Progenitor cell of endocrine pancreas (in vitro differentiated cells): ENCODE data around the gene ECI2. TPM values are rescaled to one million over a fixed set of nuclear protein-coding genes. Genes with fewer than 3 reads are reported as not detected.
"Not testable (repeated sequence)": the region's sequence is repeated elsewhere in the genome, so short reads cannot be mapped to it uniquely, and the experiment has no call there.

Experiments
- DNase-seq: peaks from one replicate; pipeline ENCODE4 v3.0.0; 2021; ENCODE audit warnings: low spot score; ENCODE audit not compliant: unreplicated experiment
- H3K27ac Mint-ChIP-seq: 2 replicates; pipeline ENCODE4 v1.8.0; 2021; ENCODE audit warnings: mild to moderate bottlenecking, moderate library complexity, mixed read lengths
- H3K27me3 Mint-ChIP-seq: 2 replicates; pipeline ENCODE4 v1.8.0; 2021; ENCODE audit warnings: mixed read lengths
- H3K36me3 Mint-ChIP-seq: 2 replicates; pipeline ENCODE4 v1.8.0; 2022; ENCODE audit warnings: mixed read lengths; ENCODE audit not compliant: insufficient read depth
- H3K4me1 Mint-ChIP-seq: 2 replicates; pipeline ENCODE4 v1.8.0; 2021; ENCODE audit warnings: low read depth, mixed read lengths
- H3K4me3 Mint-ChIP-seq: 2 replicates; pipeline ENCODE4 v1.8.0; 2021; ENCODE audit warnings: low read depth, mild to moderate bottlenecking, moderate library complexity, mixed read lengths
- H3K9me3 Mint-ChIP-seq: 2 replicates; pipeline ENCODE4 v1.8.0; 2021; ENCODE audit warnings: low read depth, mixed read lengths
- total RNA-seq: library from RNA; stranded (reverse); gene quantifications from 2 replicates; pipeline ENCODE4 v1.2.1, GENCODE V29; 2021
- TF ChIP-seq, protein P1 (sequence below): fragments of 200-600 bp; sonication (generic); IDR thresholded peaks from one replicate; pipeline ENCODE4 v1.5.0; 2021; ENCODE audit warnings: antibody characterized with exemption, mild to moderate bottlenecking; ENCODE audit not compliant: unreplicated experiment

The ECI2 gene
- total RNA-seq, 1 donor from 2014 or later: 68.5 TPM

DNA sequence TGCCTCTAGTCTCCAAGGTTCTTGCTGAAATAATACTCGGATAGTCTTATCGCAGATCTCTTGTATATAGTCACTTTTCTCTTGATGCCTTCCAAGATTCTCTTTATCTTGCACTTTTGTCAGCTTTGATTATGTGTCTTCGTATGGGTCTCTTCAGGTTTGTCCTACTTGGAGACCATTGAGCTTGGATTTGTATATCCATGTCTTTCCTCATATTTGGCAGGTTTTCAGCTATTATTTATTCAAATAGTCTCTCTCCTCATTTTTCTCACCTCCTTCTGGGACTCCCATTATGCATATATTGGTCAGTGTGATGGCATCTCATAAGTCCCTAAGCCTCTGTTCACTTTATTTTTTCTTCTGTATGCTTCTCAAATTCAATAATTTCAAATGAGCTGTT, 23.0 kb downstream of the ECI2 start:
- H3K4me3 Mint-ChIP-seq: no peak overlapping the region
- H3K27ac Mint-ChIP-seq: no peak overlapping the region
- peaks cover 13% of the 10 kb centered on the region for H3K4me1 Mint-ChIP-seq
- peaks cover 18% of the 10 kb centered on the region for H3K36me3 Mint-ChIP-seq
- no peaks in the 10 kb centered on the region for H3K27me3 Mint-ChIP-seq
- H3K9me3 Mint-ChIP-seq: peaks cover 8% of the 10 kb centered on the region
- no peak for DNase-seq
- TF ChIP-seq, protein P1, sequence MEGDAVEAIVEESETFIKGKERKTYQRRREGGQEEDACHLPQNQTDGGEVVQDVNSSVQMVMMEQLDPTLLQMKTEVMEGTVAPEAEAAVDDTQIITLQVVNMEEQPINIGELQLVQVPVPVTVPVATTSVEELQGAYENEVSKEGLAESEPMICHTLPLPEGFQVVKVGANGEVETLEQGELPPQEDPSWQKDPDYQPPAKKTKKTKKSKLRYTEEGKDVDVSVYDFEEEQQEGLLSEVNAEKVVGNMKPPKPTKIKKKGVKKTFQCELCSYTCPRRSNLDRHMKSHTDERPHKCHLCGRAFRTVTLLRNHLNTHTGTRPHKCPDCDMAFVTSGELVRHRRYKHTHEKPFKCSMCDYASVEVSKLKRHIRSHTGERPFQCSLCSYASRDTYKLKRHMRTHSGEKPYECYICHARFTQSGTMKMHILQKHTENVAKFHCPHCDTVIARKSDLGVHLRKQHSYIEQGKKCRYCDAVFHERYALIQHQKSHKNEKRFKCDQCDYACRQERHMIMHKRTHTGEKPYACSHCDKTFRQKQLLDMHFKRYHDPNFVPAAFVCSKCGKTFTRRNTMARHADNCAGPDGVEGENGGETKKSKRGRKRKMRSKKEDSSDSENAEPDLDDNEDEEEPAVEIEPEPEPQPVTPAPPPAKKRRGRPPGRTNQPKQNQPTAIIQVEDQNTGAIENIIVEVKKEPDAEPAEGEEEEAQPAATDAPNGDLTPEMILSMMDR: no peak

DNA sequence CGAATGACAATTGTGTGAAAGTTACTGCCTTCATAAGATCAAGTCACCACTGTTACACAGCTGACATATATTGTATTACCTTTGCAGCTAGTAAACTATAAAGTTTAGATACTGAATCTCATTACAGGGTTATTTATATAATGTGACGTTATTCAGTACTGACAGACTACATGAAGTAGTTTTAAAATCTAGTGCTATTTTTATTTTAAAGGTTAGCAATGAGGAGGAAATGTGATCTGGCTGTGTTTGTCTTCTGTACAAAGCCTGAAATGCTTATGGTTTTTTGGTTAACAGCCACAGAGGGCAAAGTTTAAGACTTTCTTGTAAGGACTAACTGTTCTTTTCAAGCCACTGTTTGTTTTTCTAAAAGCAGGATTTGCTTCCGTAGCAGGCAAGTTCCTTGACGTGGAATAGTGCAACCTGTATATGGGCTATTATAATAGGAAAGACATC, 26.0 kb downstream of the ECI2 start:
- not testable (repeated sequence) for H3K36me3 Mint-ChIP-seq, H3K27ac Mint-ChIP-seq, H3K27me3 Mint-ChIP-seq, H3K9me3 Mint-ChIP-seq, H3K4me3 Mint-ChIP-seq, DNase-seq
- H3K4me1 Mint-ChIP-seq: peaks cover 28% of the 10 kb centered on the region

DNA sequence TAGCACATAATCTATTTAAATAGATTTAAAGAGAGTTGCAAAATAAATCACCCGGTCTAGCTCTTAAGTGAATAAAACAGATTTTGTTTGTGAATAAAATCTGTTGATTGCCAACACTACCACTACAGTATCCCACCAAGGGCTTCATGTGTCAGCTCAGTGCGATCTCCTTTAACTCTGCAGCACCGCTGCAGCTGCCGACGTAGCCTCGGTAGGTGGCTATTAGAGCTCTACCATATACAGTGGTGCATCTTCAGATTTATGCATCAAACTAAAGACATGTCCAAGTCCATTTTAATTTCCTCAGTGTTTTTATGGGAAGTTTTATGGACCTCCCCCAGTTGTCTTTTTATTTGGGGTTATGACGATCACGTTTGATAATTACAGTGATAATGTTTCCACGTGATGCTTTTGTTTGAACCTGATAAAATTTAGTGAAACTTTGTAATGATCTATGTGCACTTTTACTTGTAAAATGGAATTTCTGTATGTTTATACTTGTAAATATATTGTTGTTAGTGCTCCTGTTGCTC, 26.7 kb downstream of the ECI2 start:
- H3K36me3 Mint-ChIP-seq: peaks cover 1% of the 10 kb centered on the region
- peaks cover 32% of the 10 kb centered on the region for H3K4me1 Mint-ChIP-seq
- peaks cover 8% of the 10 kb centered on the region for H3K9me3 Mint-ChIP-seq
- TF ChIP-seq, protein P1: no peak
- no peak overlapping the region for H3K27ac Mint-ChIP-seq
- H3K27me3 Mint-ChIP-seq: no peaks in the 10 kb centered on the region
- DNase-seq: no peak
- H3K4me3 Mint-ChIP-seq: no peak overlapping the region

DNA sequence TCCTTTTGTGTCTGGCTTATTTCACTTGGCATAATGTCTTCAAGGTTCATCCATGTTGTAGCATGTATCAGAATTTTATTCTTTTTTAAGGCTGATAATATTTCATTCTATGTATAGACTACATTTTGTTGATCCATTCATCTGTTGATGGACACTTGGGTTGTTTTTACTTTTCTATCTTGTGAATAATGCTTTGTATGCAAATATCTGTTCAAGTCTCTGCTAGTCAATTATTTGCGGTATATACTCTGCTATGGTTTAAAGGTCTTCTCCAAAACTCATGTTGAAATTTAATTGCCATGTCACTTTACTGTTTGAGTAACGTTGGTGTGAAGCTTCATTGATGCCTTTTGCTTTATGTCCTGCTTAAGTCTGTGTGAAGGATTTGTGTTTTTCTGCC, 27.5 kb downstream of the ECI2 start:
- DNase-seq: no peak
- no peak overlapping the region for H3K4me3 Mint-ChIP-seq
- TF ChIP-seq, protein P1: no peak
- no peaks in the 10 kb centered on the region for H3K27me3 Mint-ChIP-seq
- H3K36me3 Mint-ChIP-seq: peaks cover 1% of the 10 kb centered on the region
- H3K27ac Mint-ChIP-seq: no peak overlapping the region
- peaks cover 8% of the 10 kb centered on the region for H3K9me3 Mint-ChIP-seq
- H3K4me1 Mint-ChIP-seq: peaks cover 36% of the 10 kb centered on the region

DNA sequence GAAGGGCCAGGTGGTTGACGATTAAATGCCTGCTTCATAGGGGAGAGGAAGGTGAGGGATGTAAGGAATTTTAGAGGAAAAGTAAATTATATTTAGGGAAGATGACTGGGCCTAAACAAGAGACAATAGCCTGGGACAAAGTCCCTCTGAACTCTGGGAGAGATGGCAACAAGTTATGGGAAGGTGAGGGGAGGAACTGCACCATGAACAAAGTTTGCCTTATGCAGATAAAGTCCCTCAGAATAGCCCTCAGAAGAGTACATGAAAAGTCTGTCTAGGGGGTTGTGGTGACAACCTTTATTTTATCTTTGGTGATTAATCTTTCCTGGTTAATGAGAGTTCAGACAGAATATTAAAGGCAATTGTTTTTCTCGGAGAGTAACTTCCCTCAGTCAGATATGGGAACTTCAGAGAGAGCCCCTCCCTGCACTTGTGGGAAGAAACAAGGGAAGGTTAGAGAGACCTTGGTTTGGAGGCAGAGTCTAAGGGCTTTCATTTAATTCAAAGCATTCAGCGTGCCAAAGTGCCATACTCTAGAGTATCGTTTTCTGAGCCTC, 29.3 kb downstream of the ECI2 start:
- Mint-ChIP-seq H3K9me3 (no peaks in the 10 kb centered on the region), H3K4me1 (peaks cover 47% of the 10 kb centered on the region), H3K36me3 (no peaks in the 10 kb centered on the region), H3K27me3 (no peaks in the 10 kb centered on the region), H3K27ac (peak overlapping the region; percentile 3), H3K4me3 (no peak overlapping the region)
- DNase-seq: no peak
- TF ChIP-seq, protein P1: no peak

DNA sequence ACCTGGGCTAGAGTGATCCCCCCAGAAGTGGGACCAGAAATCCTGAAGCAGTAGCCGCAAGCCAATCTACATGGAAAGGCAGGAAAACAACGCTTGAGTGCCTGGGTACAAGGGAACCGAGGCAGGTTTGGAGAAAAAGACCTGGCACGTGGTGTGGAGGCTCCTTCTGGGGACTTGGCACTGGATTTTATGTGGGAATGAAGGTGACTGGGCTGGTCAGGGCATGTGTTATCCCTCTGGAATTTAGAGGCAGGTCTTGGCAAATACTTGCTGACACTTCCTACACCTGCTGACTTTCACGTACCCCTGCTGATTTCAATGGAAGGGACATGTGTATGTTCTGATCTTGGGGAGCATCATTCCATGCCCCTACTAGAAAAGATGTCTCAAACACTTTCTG, 31.4 kb downstream of the ECI2 start:
- Mint-ChIP-seq H3K27ac (no peak overlapping the region), H3K27me3 (no peaks in the 10 kb centered on the region), H3K4me3 (no peak overlapping the region), H3K4me1 (peaks cover 37% of the 10 kb centered on the region), H3K9me3 (no peaks in the 10 kb centered on the region), H3K36me3 (no peaks in the 10 kb centered on the region)
- TF ChIP-seq, protein P1: no peak
- DNase-seq: no peak
